ENCODE measurements around the gene PLCL2. TPM values are rescaled to one million over a fixed set of nuclear protein-coding genes. Genes with fewer than 3 reads are reported as not detected.

Gene PLCL2
- total RNA-seq, 1 experiment from 2014 or later = 3.0 TPM

DNA sequence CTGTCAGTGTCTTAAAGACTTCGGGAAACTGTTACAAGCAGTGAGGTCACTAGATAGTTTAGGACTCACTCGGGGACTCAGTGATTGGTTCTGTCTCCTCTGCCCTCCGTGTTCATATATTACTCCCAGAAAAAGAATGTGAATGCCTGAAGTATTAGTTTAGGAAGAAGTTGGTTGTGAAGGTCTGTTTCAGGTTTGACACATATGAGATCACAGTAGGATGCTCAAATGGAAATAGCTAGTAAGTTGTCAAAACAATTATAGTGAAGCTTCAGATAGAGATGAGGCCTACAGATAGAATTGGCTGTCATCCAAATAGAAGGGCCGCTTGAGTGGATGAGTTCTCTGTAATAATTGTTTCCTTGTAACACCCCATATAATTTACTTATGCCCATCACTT is 172.6 kb downstream of the PLCL2 start:
- intact Hi-C loops (cut with micrococcal nuclease; ENCODE audit: unreplicated experiment) (no loop called here), in situ Hi-C loops (cut with HindIII; ENCODE audit: low pct_unique_long_range_greater_than_20kb, low sequenced_read_pairs) (no loop called here)
- Histone ChIP-seq H3K27ac (ENCODE audit: low read length) (no peak overlapping the region), H3K9me3 (ENCODE audit: control insufficient read depth, insufficient read depth, low read depth, low read length) (no peaks in the 10 kb centered on the region), H3K4me1 (ENCODE audit: control insufficient read depth, insufficient read depth, low read length) (no peaks in the 10 kb centered on the region), H3K36me3 (ENCODE audit: control insufficient read depth, insufficient read depth, low read length) (no peaks in the 10 kb centered on the region), H3K4me3 (ENCODE audit: low read depth in 2 of 2, low read length in 2 of 2) (no peak overlapping the region), H3K27me3 (ENCODE audit: control insufficient read depth, insufficient read depth, low read length) (no peaks in the 10 kb centered on the region)
- ATAC-seq = no peak
- no peak for TF ChIP-seq CTCF (IDR thresholded peaks at IDR 0.05)
- no peak for TF ChIP-seq POLR2AphosphoS5 (IDR thresholded peaks at IDR 0.05; ENCODE audit: low read depth, low read length)
- TF ChIP-seq, protein P1, sequence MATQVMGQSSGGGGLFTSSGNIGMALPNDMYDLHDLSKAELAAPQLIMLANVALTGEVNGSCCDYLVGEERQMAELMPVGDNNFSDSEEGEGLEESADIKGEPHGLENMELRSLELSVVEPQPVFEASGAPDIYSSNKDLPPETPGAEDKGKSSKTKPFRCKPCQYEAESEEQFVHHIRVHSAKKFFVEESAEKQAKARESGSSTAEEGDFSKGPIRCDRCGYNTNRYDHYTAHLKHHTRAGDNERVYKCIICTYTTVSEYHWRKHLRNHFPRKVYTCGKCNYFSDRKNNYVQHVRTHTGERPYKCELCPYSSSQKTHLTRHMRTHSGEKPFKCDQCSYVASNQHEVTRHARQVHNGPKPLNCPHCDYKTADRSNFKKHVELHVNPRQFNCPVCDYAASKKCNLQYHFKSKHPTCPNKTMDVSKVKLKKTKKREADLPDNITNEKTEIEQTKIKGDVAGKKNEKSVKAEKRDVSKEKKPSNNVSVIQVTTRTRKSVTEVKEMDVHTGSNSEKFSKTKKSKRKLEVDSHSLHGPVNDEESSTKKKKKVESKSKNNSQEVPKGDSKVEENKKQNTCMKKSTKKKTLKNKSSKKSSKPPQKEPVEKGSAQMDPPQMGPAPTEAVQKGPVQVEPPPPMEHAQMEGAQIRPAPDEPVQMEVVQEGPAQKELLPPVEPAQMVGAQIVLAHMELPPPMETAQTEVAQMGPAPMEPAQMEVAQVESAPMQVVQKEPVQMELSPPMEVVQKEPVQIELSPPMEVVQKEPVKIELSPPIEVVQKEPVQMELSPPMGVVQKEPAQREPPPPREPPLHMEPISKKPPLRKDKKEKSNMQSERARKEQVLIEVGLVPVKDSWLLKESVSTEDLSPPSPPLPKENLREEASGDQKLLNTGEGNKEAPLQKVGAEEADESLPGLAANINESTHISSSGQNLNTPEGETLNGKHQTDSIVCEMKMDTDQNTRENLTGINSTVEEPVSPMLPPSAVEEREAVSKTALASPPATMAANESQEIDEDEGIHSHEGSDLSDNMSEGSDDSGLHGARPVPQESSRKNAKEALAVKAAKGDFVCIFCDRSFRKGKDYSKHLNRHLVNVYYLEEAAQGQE (IDR thresholded peaks at IDR 0.05; ENCODE audit: insufficient read depth in 1 of 2, low read depth in 2 of 2, low read length in 1 of 2) = no peak
- TF ChIP-seq SIN3A (IDR thresholded peaks at IDR 0.05; ENCODE audit: borderline replicate concordance, insufficient read depth, low read depth, low read length) = no peak
- no peak for TF ChIP-seq TCF7L2 (IDR thresholded peaks at IDR 0.05; ENCODE audit: low read depth, low read length)
- POLR2A ChIA-PET = no interaction called here
- no TSS peak for BruUV-seq (replicated peaks)
- CTCF ChIA-PET = no interaction called here
- DNase-seq (ENCODE audit: low read depth, low spot score) = no peak

DNA sequence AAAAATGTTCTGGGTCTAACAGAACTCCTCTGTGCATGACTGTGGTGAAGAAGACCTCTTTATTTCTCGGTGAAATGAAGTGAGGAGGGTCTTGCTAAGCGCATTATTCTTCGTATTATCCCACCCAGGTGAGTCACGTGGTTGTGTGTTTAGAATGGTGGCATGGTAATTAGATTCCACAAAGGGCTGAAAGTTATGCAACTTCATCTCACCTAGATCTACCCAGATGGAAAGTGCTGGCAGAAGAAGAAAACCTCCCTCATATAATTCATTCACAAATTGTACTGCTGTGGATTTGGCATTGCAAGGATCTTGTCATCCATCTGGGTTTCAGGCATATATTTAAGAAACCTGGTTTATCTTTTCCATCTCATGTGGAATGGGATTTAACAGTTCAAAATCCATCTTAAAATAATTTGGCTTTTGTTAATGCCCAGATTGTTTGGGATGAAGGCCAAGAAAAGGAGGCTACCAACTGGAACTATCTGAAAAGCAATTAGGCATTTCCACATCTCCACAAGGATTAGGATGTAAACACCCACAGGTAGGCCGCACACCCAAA is 175.3 kb downstream of the PLCL2 start:
- intact Hi-C loops (cut with micrococcal nuclease; ENCODE audit: unreplicated experiment) (no loop called here), in situ Hi-C loops (cut with HindIII; ENCODE audit: low pct_unique_long_range_greater_than_20kb, low sequenced_read_pairs) (no loop called here)
- H3K27ac ChIP-seq (ENCODE audit: low read length) = no peak overlapping the region
- CTCF ChIA-PET = no interaction called here
- no peaks in the 10 kb centered on the region for H3K36me3 ChIP-seq (ENCODE audit: control insufficient read depth, insufficient read depth, low read length)
- H3K4me1 ChIP-seq (ENCODE audit: control insufficient read depth, insufficient read depth, low read length) = no peaks in the 10 kb centered on the region
- H3K27me3 ChIP-seq (ENCODE audit: control insufficient read depth, insufficient read depth, low read length) = no peaks in the 10 kb centered on the region
- TF ChIP-seq TCF7L2 (IDR thresholded peaks at IDR 0.05; ENCODE audit: low read depth, low read length) = no peak
- TF ChIP-seq, protein P1 (IDR thresholded peaks at IDR 0.05; ENCODE audit: insufficient read depth in 1 of 2, low read depth in 2 of 2, low read length in 1 of 2) = no peak
- no peak for TF ChIP-seq CTCF (IDR thresholded peaks at IDR 0.05)
- no peak for TF ChIP-seq SIN3A (IDR thresholded peaks at IDR 0.05; ENCODE audit: borderline replicate concordance, insufficient read depth, low read depth, low read length)
- DNase-seq (ENCODE audit: low read depth, low spot score) (no peak), ATAC-seq (no peak)
- POLR2A ChIA-PET = no interaction called here
- no peaks in the 10 kb centered on the region for H3K9me3 ChIP-seq (ENCODE audit: control insufficient read depth, insufficient read depth, low read depth, low read length)
- no TSS peak for BruUV-seq (replicated peaks)
- H3K4me3 ChIP-seq (ENCODE audit: low read depth in 2 of 2, low read length in 2 of 2) = no peak overlapping the region

Data from Panc1 (cell line).